PFSK-1 (cell line): ENCODE measurements around the gene AIF1L.

Source experiments
- FOXP2 ChIP-seq: optimal IDR thresholded peaks from 2 replicates; pipeline ENCODE3; 2011; ENCODE audit warnings: borderline replicate concordance, control low read depth, inconsistent platforms; ENCODE audit not compliant: insufficient read depth; ENCODE audit errors: extremely low read length, extremely low read depth
- POLR2AphosphoS5 ChIP-seq: IDR thresholded peaks from 2 replicates; pipeline ENCODE4 v1.6.1; 2012; ENCODE audit warnings: low read depth, mild to moderate bottlenecking, control low read depth, low read length, moderate library complexity
- REST ChIP-seq, 2 experiments: IDR thresholded peaks; 2 replicates each; pipeline versions ENCODE4 v1.6.1 to v1.8.0; 2011 to 2012; ENCODE audit warnings: low read depth in 2 of 2, low read length in 2 of 2, control low read depth in 1 of 2, inconsistent platforms in 1 of 2, mild to moderate bottlenecking in 1 of 2, moderate library complexity in 1 of 2; ENCODE audit not compliant: insufficient read depth in 1 of 2
- SIN3A ChIP-seq: IDR thresholded peaks from 2 replicates; pipeline ENCODE4 v1.6.1; 2012; ENCODE audit warnings: mild to moderate bottlenecking, low read length, moderate library complexity, borderline replicate concordance; ENCODE audit not compliant: insufficient read depth
- TAF1 ChIP-seq: IDR thresholded peaks from 2 replicates; pipeline ENCODE4 v1.6.1; 2012; ENCODE audit warnings: low read length, control low read depth, borderline replicate concordance; ENCODE audit not compliant: insufficient read depth

DNA sequence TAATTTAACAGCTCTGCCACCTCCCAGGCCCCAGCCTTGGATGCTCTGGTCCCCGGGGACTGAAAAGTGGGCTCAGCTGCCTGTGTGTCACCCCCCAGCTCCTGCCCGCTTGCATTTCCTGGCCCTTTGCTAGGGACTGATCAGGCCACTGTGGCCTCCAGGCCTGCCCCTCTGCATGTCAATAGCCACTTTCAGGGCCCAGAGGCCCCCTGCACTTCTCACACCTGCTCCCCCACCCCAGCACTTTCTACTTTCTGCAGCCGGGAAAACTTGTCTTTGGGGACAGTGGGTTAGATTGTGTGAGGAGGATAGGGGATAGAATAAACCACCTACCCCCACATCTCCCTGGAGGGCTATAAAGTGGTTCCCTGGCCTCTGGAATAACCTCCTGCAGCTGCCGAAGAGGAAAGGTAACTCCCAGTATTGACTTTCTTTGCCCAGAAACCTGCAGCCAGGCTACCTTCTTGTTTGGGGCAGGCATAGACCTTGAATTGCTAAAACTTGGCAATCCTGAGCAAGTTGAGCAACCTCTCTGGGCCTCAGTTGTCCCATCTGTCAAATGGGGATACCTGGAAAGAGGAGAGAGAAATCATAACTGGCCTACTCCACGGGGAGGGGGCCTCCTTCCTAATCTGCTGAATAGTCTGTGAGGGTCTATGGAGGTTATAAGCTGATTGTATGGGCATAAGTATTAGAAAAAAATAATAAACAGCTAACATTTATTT, 7.8 kb downstream of the AIF1L start:
- TF ChIP-seq POLR2AphosphoS5 (no peak), REST (IDR thresholded peaks at IDR 0.05; ENCODE audit: insufficient read depth in 1 of 2, low read depth in 2 of 2, low read length in 2 of 2) (no peak), SIN3A (no peak), TAF1 (no peak), FOXP2 (no peak)
